Measurements from ENCODE around the gene KBTBD4. TPM values are rescaled to one million over a fixed set of nuclear protein-coding genes. Genes with fewer than 3 reads are reported as not detected.

The KBTBD4 gene
- total and polyA plus RNA-seq, 2 donors (not counting 1 experiment from before 2014, with no cell fraction given): 8.6 to 20.3 TPM

GRCh38 chr11:47599902-47600301 is 21.1 kb upstream of the KBTBD4 start:
- Histone ChIP-seq H3K27ac (ENCODE audit: low read length in 2 of 2) (no peak overlapping the region), H3K4me2 (replicated peaks; ENCODE audit: low read depth, low read length, poor library complexity, severe bottlenecking) (no peak overlapping the region), H3K79me2 (ENCODE audit: control insufficient read depth, insufficient read depth, low read length) (no peaks in the 10 kb centered on the region), H3K4me1 (ENCODE audit: control insufficient read depth in 2 of 2, insufficient read depth in 2 of 2, low read length in 2 of 2) (no peaks in the 10 kb centered on the region), H3K4me3 (ENCODE audit: control extremely low read depth in 1 of 5, extremely low read depth in 1 of 5, insufficient read depth in 1 of 5, low read depth in 2 of 5, low read length in 4 of 5) (no peak overlapping the region), H3K27me3 (replicated peaks in 1 of 4; ENCODE audit: control extremely low read depth in 1 of 4, control insufficient read depth in 3 of 4, insufficient read depth in 4 of 4, low read length in 3 of 4) (peaks cover 0 to 8% (median 1%) of the 10 kb centered on the region in 4 experiments), H4K20me1 (ENCODE audit: control insufficient read depth, insufficient read depth, low read length, poor library complexity, severe bottlenecking) (no peaks in the 10 kb centered on the region), H3K9ac (ENCODE audit: low read length) (no peak overlapping the region), H3K36me3 (replicated peaks in 1 of 2; ENCODE audit: control extremely low read depth in 1 of 2, control insufficient read depth in 1 of 2, extremely low read depth in 1 of 2, insufficient read depth in 2 of 2, low read length in 1 of 2) (no peaks in the 10 kb centered on the region), H3K9me3 (ENCODE audit: control extremely low read depth in 1 of 3, control insufficient read depth in 2 of 3, insufficient read depth in 1 of 3, low read length in 2 of 3) (no peaks in the 10 kb centered on the region), H2AFZ (ENCODE audit: insufficient read depth, low read depth, low read length, poor library complexity, severe bottlenecking) (no peak overlapping the region)
- DNase-seq (no peak), ATAC-seq (ENCODE audit: low read depth) (no peak)
- Mint-ChIP-seq H3K4me1 (no peaks in the 10 kb centered on the region), H3K4me3 (no peak overlapping the region), H3K9me3 (ENCODE audit: insufficient read depth) (no peaks in the 10 kb centered on the region), H3K27me3 (peaks cover 17% of the 10 kb centered on the region), H3K27ac (no peak overlapping the region)
- TF ChIP-seq EZH2 (IDR thresholded peaks at IDR 0.05; ENCODE audit: borderline replicate concordance, insufficient read depth, low read depth, low read length, poor library complexity, severe bottlenecking): no peak
- TF ChIP-seq, protein P1, sequence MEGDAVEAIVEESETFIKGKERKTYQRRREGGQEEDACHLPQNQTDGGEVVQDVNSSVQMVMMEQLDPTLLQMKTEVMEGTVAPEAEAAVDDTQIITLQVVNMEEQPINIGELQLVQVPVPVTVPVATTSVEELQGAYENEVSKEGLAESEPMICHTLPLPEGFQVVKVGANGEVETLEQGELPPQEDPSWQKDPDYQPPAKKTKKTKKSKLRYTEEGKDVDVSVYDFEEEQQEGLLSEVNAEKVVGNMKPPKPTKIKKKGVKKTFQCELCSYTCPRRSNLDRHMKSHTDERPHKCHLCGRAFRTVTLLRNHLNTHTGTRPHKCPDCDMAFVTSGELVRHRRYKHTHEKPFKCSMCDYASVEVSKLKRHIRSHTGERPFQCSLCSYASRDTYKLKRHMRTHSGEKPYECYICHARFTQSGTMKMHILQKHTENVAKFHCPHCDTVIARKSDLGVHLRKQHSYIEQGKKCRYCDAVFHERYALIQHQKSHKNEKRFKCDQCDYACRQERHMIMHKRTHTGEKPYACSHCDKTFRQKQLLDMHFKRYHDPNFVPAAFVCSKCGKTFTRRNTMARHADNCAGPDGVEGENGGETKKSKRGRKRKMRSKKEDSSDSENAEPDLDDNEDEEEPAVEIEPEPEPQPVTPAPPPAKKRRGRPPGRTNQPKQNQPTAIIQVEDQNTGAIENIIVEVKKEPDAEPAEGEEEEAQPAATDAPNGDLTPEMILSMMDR (IDR thresholded peaks at IDR 0.05): no peak
- ChIA-PET CTCF (interaction anchor here (0.5 to 1.3 kb wide), 2 partner anchors 14 to 57 kb away, joined by 3 to 4 read pairs; no protein-coding TSS in a partner anchor), POLR2A (no interaction called here)
- intact Hi-C loops (cut with micrococcal nuclease): no loop called here
- 92% methylated on average over 4 of the region's 4 CpGs for WGBS (ENCODE audit: insufficient coverage)

DNA sequence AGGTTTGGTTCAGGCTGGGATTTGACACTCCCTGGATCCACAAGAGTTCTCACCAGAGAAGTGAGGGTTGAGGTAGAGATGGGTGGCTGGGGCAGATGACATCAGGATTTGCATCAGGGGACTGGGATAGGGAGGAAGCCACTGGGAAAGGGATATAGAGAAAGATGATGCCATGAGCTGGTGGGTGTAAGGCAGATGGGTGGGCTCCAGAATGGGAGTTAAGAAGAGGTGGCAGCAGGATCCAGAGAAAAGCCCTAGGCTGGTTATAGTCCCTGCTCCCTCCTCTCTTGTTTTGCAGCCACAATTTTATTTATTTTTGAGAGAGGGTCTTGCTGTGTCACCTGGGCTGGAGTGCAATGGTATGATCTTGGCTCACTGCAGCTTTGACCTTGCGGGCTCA is 17.2 kb upstream of the KBTBD4 start:
- CTCF ChIA-PET: no interaction called here
- no peak overlapping the region for H3K27ac Mint-ChIP-seq
- Histone ChIP-seq H3K36me3 (replicated peaks in 1 of 2; ENCODE audit: control extremely low read depth in 1 of 2, control insufficient read depth in 1 of 2, extremely low read depth in 1 of 2, insufficient read depth in 2 of 2, low read length in 1 of 2) (no peaks in the 10 kb centered on the region), H4K20me1 (ENCODE audit: control insufficient read depth, insufficient read depth, low read length, poor library complexity, severe bottlenecking) (no peaks in the 10 kb centered on the region), H3K9me3 (ENCODE audit: control extremely low read depth in 1 of 3, control insufficient read depth in 2 of 3, insufficient read depth in 1 of 3, low read length in 2 of 3) (no peaks in the 10 kb centered on the region), H3K4me3 (ENCODE audit: control extremely low read depth in 1 of 5, extremely low read depth in 1 of 5, insufficient read depth in 1 of 5, low read depth in 2 of 5, low read length in 4 of 5) (no peak overlapping the region), H3K27ac (ENCODE audit: low read length in 2 of 2) (no peak overlapping the region), H3K79me2 (ENCODE audit: control insufficient read depth, insufficient read depth, low read length) (no peaks in the 10 kb centered on the region), H2AFZ (ENCODE audit: insufficient read depth, low read depth, low read length, poor library complexity, severe bottlenecking) (no peak overlapping the region), H3K4me1 (ENCODE audit: control insufficient read depth in 2 of 2, insufficient read depth in 2 of 2, low read length in 2 of 2) (peaks cover 15% of the 10 kb centered on the region in 2 donors), H3K27me3 (replicated peaks in 1 of 4; ENCODE audit: control extremely low read depth in 1 of 4, control insufficient read depth in 3 of 4, insufficient read depth in 4 of 4, low read length in 3 of 4) (peaks cover 0 to 40% (median 20%) of the 10 kb centered on the region in 4 experiments), H3K9ac (ENCODE audit: low read length) (no peak overlapping the region), H3K4me2 (replicated peaks; ENCODE audit: low read depth, low read length, poor library complexity, severe bottlenecking) (no peak overlapping the region)
- TF ChIP-seq, protein P1 (IDR thresholded peaks at IDR 0.05): no peak
- no peak for TF ChIP-seq EZH2 (IDR thresholded peaks at IDR 0.05; ENCODE audit: borderline replicate concordance, insufficient read depth, low read depth, low read length, poor library complexity, severe bottlenecking)
- H3K9me3 Mint-ChIP-seq (ENCODE audit: insufficient read depth): no peaks in the 10 kb centered on the region
- DNase-seq (no peak), ATAC-seq (ENCODE audit: low read depth) (no peak)
- POLR2A ChIA-PET: no interaction called here
- H3K4me3 Mint-ChIP-seq: no peak overlapping the region
- peaks cover 42% of the 10 kb centered on the region for H3K27me3 Mint-ChIP-seq
- peaks cover 9% of the 10 kb centered on the region for H3K4me1 Mint-ChIP-seq
- 100% methylated on average over 1 of the region's 1 CpG for WGBS (ENCODE audit: insufficient coverage)
- intact Hi-C loops (cut with micrococcal nuclease): no loop called here

All from B cell (primary cell).